ENCODE data around the gene ITGB5.

Gene ITGB5

GRCh38 chr3:124767691-124768090 is 119.5 kb downstream of the ITGB5 start:
- H3K4me3 ChIP-seq (ENCODE audit: low read depth, low read length): no peak overlapping the region
- no peak for TF ChIP-seq CTCF (IDR thresholded peaks at IDR 0.05; ENCODE audit: low read depth, low read length)

GRCh38 chr3:124767264-124767663 is 119.9 kb downstream of the ITGB5 start:
- no peak for TF ChIP-seq CTCF (IDR thresholded peaks at IDR 0.05; ENCODE audit: low read depth, low read length)

GRCh38 chr3:124766113-124767095 is 120.8 kb downstream of the ITGB5 start:
- TF ChIP-seq CTCF (IDR thresholded peaks at IDR 0.05; ENCODE audit: low read depth, low read length): no peak
- H3K4me3 ChIP-seq (ENCODE audit: low read depth, low read length): no peak overlapping the region

More at GRCh38 chr3:124767264-124767663, 119.9 kb downstream of the ITGB5 start:
- no peak overlapping the region for H3K4me3 ChIP-seq (ENCODE audit: low read depth, low read length)

GRCh38 chr3:124765197-124765840 is 121.8 kb downstream of the ITGB5 start:
- TF ChIP-seq CTCF (IDR thresholded peaks at IDR 0.05; ENCODE audit: low read depth, low read length): no peak
- H3K4me3 ChIP-seq (ENCODE audit: low read depth, low read length): no peak overlapping the region

- H3K4me3 ChIP-seq (ENCODE audit: low read depth, low read length): no peak overlapping the region
- TF ChIP-seq CTCF (IDR thresholded peaks at IDR 0.05; ENCODE audit: low read depth, low read length): no peak
Observed at GRCh38 chr3:124764746-124765145, 122.4 kb downstream of the ITGB5 start.

GRCh38 chr3:124763644-124764358 is 123.4 kb downstream of the ITGB5 start:
- no peak overlapping the region for H3K4me3 ChIP-seq (ENCODE audit: low read depth, low read length)
- TF ChIP-seq CTCF (IDR thresholded peaks at IDR 0.05; ENCODE audit: low read depth, low read length): no peak
